SK-N-SH treated with all-trans-retinoic acid at 6 μM for 48 hours (cell line): ENCODE measurements around the gene DMP1.
A peak's percentile ranks its signal among the peaks of the same experiment; 100 is the strongest.

Source experiments
- ATAC-seq: fragments of 200-7000 bp; cut with Tn5 transposase; 3 replicates; pipeline ENCODE4 v1.9.1; 2020; ENCODE audit warnings: mild to moderate bottlenecking, moderate library complexity
- ARNTL ChIP-seq: fragments of 450-650 bp; formaldehyde crosslinking; IDR thresholded peaks from 2 replicates; pipeline ENCODE4 v1.5.0; 2020; ENCODE audit warnings: low read depth, mild to moderate bottlenecking, moderate library complexity, borderline replicate concordance
- BACH2 ChIP-seq: fragments of 250-450 bp; sonication (Bioruptor Pico); IDR thresholded peaks from 2 replicates; pipeline ENCODE4 v1.9.0; 2021; ENCODE audit warnings: mild to moderate bottlenecking, borderline replicate concordance
- CREB5 ChIP-seq: fragments of 250-450 bp; sonication (Bioruptor Pico); IDR thresholded peaks from 2 replicates; pipeline ENCODE4 v1.5.1; 2020; ENCODE audit warnings: low read depth, mild to moderate bottlenecking, moderate library complexity
- CSDC2 ChIP-seq: fragments of 250-450 bp; sonication (Bioruptor Pico); IDR thresholded peaks from 2 replicates; pipeline ENCODE4 v1.5.0; 2020; ENCODE audit warnings: mild to moderate bottlenecking, moderate library complexity
- ESRRG ChIP-seq: fragments of 250-450 bp; sonication (Bioruptor Pico); IDR thresholded peaks from 2 replicates; pipeline ENCODE4 v1.6.1; 2021; ENCODE audit warnings: mild to moderate bottlenecking
- GLIS3 ChIP-seq: fragments of 250-450 bp; sonication (Bioruptor Pico); IDR thresholded peaks from 2 replicates; pipeline ENCODE4 v1.5.0; 2020; ENCODE audit warnings: mild to moderate bottlenecking, moderate library complexity
- ISL1 ChIP-seq: fragments of 250-450 bp; sonication (Bioruptor Pico); IDR thresholded peaks from 2 replicates; pipeline ENCODE4 v2.1.2; 2022; ENCODE audit warnings: mild to moderate bottlenecking, moderate library complexity
- OSR1 ChIP-seq: fragments of 250-450 bp; sonication (Bioruptor Pico); IDR thresholded peaks from 2 replicates; pipeline ENCODE4 v1.8.0; 2022; ENCODE audit warnings: moderate library complexity, mild to moderate bottlenecking, inconsistent platforms
- PATZ1 ChIP-seq: fragments of 250-450 bp; sonication (Bioruptor Pico); IDR thresholded peaks from 2 replicates; pipeline ENCODE4 v1.8.0; 2020; ENCODE audit warnings: mild to moderate bottlenecking, moderate library complexity, borderline replicate concordance
- POU6F1 ChIP-seq: fragments of 250-450 bp; sonication (Bioruptor Pico); IDR thresholded peaks from 2 replicates; pipeline ENCODE4 v1.8.0; 2021; ENCODE audit warnings: low read depth, mild to moderate bottlenecking, moderate library complexity, borderline replicate concordance
- PPARA ChIP-seq: fragments of 250-450 bp; sonication (Bioruptor Pico); IDR thresholded peaks from 2 replicates; pipeline ENCODE4 v1.5.0; 2020; ENCODE audit warnings: mild to moderate bottlenecking, borderline replicate concordance
- RARB ChIP-seq: fragments of 250-450 bp; sonication (Bioruptor Pico); IDR thresholded peaks from 2 replicates; pipeline ENCODE4 v1.8.0; 2021; ENCODE audit warnings: mild to moderate bottlenecking, moderate library complexity
- TCF4 ChIP-seq: fragments of 250-450 bp; sonication (Bioruptor Pico); IDR thresholded peaks from 2 replicates; pipeline ENCODE4 v1.8.0; 2021; ENCODE audit warnings: mild to moderate bottlenecking, moderate library complexity, borderline replicate concordance
- TOX ChIP-seq: fragments of 250-450 bp; sonication (Bioruptor Pico); IDR thresholded peaks from 2 replicates; pipeline ENCODE4 v1.8.0; 2021; ENCODE audit warnings: mild to moderate bottlenecking, moderate library complexity, borderline replicate concordance
- TSHZ2 ChIP-seq: fragments of 250-450 bp; sonication (Bioruptor Pico); IDR thresholded peaks from 2 replicates; pipeline ENCODE4 v1.5.0; 2020; ENCODE audit warnings: mild to moderate bottlenecking, moderate library complexity
- ZC3H10 ChIP-seq: fragments of 250-450 bp; sonication (Bioruptor Pico); IDR thresholded peaks from 2 replicates; pipeline ENCODE4 v1.5.1; 2021; ENCODE audit warnings: mild to moderate bottlenecking, moderate library complexity
- ZFP30 ChIP-seq: fragments of 450-650 bp; formaldehyde crosslinking; IDR thresholded peaks from 2 replicates; pipeline ENCODE4 v1.5.0; 2022; ENCODE audit warnings: mild to moderate bottlenecking, moderate library complexity
- ZNF565 ChIP-seq: fragments of 450-650 bp; formaldehyde crosslinking; conservative IDR thresholded peaks from 2 replicates; pipeline ENCODE4 v1.5.0; 2020; ENCODE audit warnings: low read depth, mild to moderate bottlenecking, moderate library complexity
- ZNF70 ChIP-seq: fragments of 450-650 bp; formaldehyde crosslinking; IDR thresholded peaks from 2 replicates; pipeline ENCODE4 v1.5.0; 2020; ENCODE audit warnings: mild to moderate bottlenecking, moderate library complexity
- ZNF8 ChIP-seq: fragments of 450-650 bp; formaldehyde crosslinking; IDR thresholded peaks from 2 replicates; pipeline ENCODE4 v1.5.0; 2020; ENCODE audit warnings: mild to moderate bottlenecking, moderate library complexity

Gene DMP1

GRCh38 chr4:87624698-87625097 is 25.4 kb upstream of the DMP1 start:
- ATAC-seq, result no peak
- no peak for TF ChIP-seq ZNF565 (CRISPR knock-in tag)
- no peak for TF ChIP-seq POU6F1 (CRISPR knock-in tag)
- TF ChIP-seq TSHZ2 (CRISPR knock-in tag), result no peak
- no peak for TF ChIP-seq CREB5
- TF ChIP-seq ISL1, result no peak
- no peak for TF ChIP-seq TOX (CRISPR knock-in tag)
- TF ChIP-seq ZFP30, result no peak
- TF ChIP-seq CSDC2, result no peak
- TF ChIP-seq GLIS3 (CRISPR knock-in tag), result no peak
- no peak for TF ChIP-seq PPARA
- no peak for TF ChIP-seq TCF4

GRCh38 chr4:87631668-87632067 is 18.4 kb upstream of the DMP1 start:
- TF ChIP-seq CREB5 (no peak), ZNF8 (CRISPR knock-in tag) (no peak), BACH2 (CRISPR knock-in tag) (no peak), ZC3H10 (CRISPR knock-in tag) (no peak), GLIS3 (CRISPR knock-in tag) (no peak), ARNTL (no peak)
- no peak for ATAC-seq

GRCh38 chr4:87632469-87632868 is 17.6 kb upstream of the DMP1 start:
- ATAC-seq, result peak; percentile 48
- TF ChIP-seq PATZ1 (CRISPR knock-in tag), result no peak
- no peak for TF ChIP-seq TCF4
- TF ChIP-seq GLIS3 (CRISPR knock-in tag), result no peak
- TF ChIP-seq TSHZ2 (CRISPR knock-in tag), result no peak
- no peak for TF ChIP-seq BACH2 (CRISPR knock-in tag)
- TF ChIP-seq ZFP30, result no peak
- TF ChIP-seq CREB5, result no peak
- no peak for TF ChIP-seq CSDC2
- no peak for TF ChIP-seq ZNF565 (CRISPR knock-in tag)
- TF ChIP-seq ZNF70, result no peak
- TF ChIP-seq OSR1 (CRISPR knock-in tag), result no peak
- no peak for TF ChIP-seq PPARA
- no peak for TF ChIP-seq RARB (CRISPR knock-in tag)
- no peak for TF ChIP-seq ESRRG (CRISPR knock-in tag)
